Measurements from ENCODE around the gene ARMC3.

The ARMC3 gene

DNA sequence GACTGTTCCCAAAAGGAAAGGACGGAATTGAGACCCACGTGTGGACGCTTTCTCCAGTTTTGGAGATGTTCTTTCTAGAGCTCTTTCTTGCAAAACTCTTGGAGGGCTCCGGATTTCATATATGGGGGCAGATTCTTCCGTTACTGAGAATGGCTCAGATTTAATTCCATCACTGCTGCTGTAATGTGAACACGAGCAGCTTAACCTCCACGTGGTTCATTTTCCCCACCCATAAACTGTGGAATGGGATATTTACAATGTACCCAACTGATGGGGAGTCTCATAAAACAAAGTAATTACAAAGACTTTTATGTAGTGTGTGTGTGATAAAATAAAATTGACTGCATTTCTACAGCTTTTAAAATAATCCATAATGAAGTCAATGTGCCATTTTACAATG lies 152.4 kb downstream of the ARMC3 start:
- Histone ChIP-seq H3K9me3 (ENCODE audit: insufficient read depth, low read depth, low read length) (no peaks in the 10 kb centered on the region; the same call in 1 of the 2 replicates), H3K4me1 (ENCODE audit: insufficient read depth, low read length) (peaks cover 7% of the 10 kb centered on the region; the same call in 1 of the 2 replicates), H3K36me3 (ENCODE audit: insufficient read depth, low read length) (no peaks in the 10 kb centered on the region), H3K27ac (ENCODE audit: low read depth, low read length) (no peak overlapping the region), H3K9ac (ENCODE audit: low read depth, low read length) (no peak overlapping the region), H3K27me3 (ENCODE audit: insufficient read depth, low read length) (no peaks in the 10 kb centered on the region), H3K4me3 (ENCODE audit: low read length) (no peak overlapping the region)
- WGBS = 86% methylated on average over 7 of the region's 7 CpGs

DNA sequence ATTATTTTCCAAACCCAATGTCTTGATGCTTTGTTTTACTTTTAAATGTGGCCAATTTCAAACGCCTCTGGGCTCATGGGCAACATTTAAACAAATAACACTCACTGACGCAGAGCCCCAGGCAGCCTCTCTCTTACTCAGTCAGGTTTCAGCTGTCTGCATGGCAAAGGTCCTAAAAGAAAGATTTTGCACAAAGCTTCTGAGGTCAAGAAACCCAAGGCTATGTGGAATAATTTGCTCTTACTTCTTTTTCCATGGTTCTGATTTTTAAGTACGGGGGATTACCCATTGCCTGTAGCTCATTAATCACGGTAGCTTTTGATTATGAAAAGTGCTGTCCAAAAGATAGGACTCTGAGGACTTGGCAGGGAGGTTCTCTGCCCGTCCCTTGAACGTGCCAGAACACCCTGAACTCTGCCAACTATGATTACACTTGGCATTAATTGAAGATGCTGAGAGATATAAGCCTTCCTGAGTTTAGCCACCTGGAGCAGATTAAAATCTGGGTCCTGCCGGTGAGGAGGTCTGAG lies 153.4 kb downstream of the ARMC3 start:
- H3K4me1 ChIP-seq (ENCODE audit: insufficient read depth, low read length) = peaks cover 7% of the 10 kb centered on the region; the same call in 1 of the 2 replicates
- H3K27me3 ChIP-seq (ENCODE audit: insufficient read depth, low read length) = no peaks in the 10 kb centered on the region
- no peaks in the 10 kb centered on the region; the same call in 1 of the 2 replicates for H3K9me3 ChIP-seq (ENCODE audit: insufficient read depth, low read depth, low read length)
- 91% methylated on average over 7 of the region's 7 CpGs for WGBS
- no peaks in the 10 kb centered on the region for H3K36me3 ChIP-seq (ENCODE audit: insufficient read depth, low read length)
- H3K27ac ChIP-seq (ENCODE audit: low read depth, low read length) = no peak overlapping the region
- H3K4me3 ChIP-seq (ENCODE audit: low read length) = no peak overlapping the region
- no peak overlapping the region for H3K9ac ChIP-seq (ENCODE audit: low read depth, low read length)

DNA sequence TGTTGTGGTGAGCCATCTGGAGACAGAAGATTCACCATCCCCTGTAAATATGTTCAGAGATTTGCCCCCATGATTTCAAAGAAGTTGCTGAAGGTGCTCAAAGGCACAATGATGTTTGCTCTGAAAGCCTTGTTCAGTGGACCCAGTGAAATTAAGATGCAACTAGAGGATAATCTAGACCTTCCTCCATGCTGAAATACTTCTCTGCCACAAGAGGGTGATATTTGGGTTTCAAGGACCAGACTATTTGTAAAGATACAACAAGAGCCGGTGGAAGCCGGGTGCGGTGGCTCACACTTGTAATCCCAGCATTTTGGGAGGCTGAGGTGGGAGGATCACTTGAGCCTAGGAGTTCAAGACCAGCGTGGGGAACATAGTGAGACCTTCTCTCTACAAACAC lies 154.0 kb downstream of the ARMC3 start:
- Histone ChIP-seq H3K4me3 (ENCODE audit: low read length) (no peak overlapping the region), H3K9ac (ENCODE audit: low read depth, low read length) (no peak overlapping the region), H3K27me3 (ENCODE audit: insufficient read depth, low read length) (no peaks in the 10 kb centered on the region), H3K36me3 (ENCODE audit: insufficient read depth, low read length) (no peaks in the 10 kb centered on the region), H3K9me3 (ENCODE audit: insufficient read depth, low read depth, low read length) (no peaks in the 10 kb centered on the region; the same call in 1 of the 2 replicates), H3K27ac (ENCODE audit: low read depth, low read length) (no peak overlapping the region), H3K4me1 (ENCODE audit: insufficient read depth, low read length) (peaks cover 7% of the 10 kb centered on the region; the same call in 1 of the 2 replicates)
- 86% methylated on average over 4 of the region's 4 CpGs for WGBS
